Posterior cingulate gyrus (tissue), 11 donors: ENCODE results near the gene FITM1.
A peak's percentile ranks its signal among the peaks of the same experiment; 100 is the strongest.

Experiments
- DNase-seq, 10 donors: peaks; one replicate each; pipeline versions ENCODE4 v3.0.0 to v3.0.0-alpha.2; 2020 to 2021; ENCODE audit warnings: mixed read lengths in 3 of 10
- intact Hi-C: fragments of 100-400 bp; cut with DNase I; formaldehyde crosslinking; loops from one replicate; pipeline ENCODE4 v1.15.1; 2023

Gene FITM1

DNA sequence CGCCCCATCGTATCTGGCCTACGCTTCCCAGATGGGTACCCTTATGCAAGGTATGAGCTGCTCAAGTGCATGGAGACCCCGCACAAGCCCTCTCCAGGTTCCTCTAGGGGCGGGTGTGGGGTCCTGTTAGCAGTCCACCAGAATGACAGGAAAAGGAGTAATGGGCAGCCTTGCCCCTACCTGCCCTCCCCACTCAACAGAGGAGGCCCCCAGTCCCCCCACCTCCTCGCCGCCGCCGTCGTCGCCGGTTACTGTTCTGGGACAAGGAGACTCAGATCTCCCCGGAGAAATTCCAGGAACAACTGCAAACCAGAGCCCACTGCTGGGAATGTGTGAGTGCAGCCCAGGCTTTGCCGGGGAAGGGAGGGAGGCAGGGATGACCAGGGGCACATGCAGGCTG is 47.4 kb downstream of the FITM1 start:
- intact Hi-C loops: no loop called here

DNA sequence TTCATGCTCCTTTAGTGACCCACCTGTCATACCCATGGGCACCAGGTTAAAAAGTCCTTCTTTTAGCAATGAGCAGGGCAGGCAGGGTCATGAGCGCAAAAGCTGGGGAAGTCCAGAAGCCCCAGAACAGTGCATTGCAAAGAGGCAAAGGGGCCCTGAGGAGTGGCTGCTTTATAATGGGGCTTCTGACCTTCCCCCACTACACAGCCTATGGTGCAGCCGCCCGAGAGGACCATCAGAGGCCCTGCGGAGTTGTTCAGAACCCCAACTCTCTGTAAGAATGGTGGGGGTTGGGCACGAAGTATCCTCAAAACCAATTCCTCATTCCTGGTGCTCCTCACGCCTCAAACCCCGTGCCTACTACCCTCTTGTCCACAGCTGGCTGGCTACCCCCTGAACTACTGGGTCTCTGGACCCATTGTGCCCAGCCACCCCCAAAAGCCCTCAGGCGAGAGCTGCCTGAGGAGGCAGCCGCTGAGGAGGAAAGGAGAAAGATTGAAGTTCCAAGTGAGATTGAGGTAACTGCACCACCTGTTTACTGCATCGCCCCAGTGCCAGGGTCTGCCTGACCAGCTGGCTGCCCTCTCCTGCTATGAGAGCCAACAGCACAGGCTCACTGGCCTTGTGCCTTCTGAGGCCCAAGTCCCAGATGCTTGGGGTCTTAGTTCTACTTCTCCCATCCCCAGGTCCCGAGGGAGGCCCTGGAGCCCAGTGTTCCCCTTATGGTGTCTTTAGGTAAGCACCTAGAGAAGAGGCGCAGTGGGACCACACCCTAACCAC is 48.1 kb downstream of the FITM1 start:
- peak in 1 of 10 donors; percentile 19 for DNase-seq
- intact Hi-C loops: no loop called here

More for the DNA sequence above, 47.4 kb downstream of the FITM1 start:
- DNase-seq: peak in 1 of 10 donors; percentile 46

DNA sequence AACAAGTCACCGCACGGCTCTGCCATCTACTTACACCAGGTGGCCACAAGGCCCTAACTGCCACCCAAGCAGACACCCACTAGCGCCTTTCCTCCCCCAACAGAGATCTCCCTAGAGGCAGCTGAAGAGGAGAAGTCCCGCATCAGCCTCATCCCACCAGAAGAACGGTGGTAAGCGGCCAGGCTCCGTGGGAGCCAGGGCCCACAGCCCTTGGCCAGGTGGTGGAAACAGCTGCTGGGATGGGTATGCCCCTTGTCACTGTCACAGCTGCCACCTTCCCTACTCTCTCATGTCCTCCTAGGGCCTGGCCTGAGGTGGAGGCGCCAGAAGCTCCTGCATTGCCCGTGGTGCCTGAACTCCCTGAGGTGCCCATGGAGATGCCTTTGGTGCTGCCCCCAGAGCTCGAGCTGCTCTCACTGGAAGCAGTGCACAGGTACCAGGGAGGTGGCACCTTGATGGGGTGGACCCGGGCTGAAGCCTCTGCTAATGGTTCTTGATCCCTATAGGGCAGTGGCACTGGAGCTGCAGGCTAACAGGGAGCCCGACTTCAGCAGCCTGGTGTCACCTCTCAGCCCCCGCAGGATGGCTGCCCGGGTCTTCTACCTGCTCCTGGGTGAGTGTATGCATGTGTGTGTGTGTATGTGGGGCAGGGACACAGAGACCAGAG is 49.0 kb downstream of the FITM1 start:
- DNase-seq: peak in 1 of 10 donors; percentile 67
- intact Hi-C loops: no loop called here

DNA sequence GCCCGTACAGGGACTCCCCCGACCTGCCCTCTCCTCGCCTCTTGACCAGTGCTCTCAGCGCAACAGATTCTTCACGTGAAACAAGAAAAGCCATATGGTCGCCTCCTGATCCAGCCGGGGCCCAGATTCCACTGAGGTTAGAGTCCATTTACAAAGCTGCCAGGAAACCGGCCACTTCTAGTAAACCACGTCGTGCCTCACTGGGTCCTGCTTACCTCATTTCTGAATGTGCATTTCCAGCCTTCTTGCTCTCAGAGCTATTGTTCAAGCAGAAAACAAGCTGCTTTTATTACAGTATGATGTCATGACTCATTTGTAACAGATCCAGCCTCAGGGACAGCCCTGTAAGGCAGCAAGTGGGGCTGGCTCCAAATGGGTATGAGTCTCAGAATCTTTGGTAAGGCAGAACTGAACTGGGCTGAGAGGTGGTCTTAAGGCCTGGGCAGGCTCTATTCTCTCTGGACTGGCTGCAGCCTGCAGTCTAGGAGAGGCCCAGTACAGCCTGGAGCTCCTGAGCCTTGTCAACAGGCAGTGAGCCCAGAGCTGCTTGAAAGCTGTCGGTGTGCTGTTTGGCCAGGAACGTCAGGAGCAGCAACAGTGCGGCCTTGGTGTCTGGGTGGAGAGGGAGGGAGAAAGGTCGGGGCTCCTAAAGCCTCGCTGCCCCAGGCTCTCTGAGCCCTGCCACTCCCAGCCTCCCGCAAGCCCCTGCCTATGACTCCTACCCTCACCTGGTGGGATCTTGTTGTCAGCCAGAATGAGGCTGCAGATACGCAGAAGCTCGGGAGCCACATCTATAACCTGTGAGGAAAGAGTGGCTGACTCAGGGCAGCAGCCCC is 49.7 kb downstream of the FITM1 start:
- intact Hi-C loops: no loop called here
- DNase-seq: peak in 2 of 10 donors; percentile 23 to 70

DNA sequence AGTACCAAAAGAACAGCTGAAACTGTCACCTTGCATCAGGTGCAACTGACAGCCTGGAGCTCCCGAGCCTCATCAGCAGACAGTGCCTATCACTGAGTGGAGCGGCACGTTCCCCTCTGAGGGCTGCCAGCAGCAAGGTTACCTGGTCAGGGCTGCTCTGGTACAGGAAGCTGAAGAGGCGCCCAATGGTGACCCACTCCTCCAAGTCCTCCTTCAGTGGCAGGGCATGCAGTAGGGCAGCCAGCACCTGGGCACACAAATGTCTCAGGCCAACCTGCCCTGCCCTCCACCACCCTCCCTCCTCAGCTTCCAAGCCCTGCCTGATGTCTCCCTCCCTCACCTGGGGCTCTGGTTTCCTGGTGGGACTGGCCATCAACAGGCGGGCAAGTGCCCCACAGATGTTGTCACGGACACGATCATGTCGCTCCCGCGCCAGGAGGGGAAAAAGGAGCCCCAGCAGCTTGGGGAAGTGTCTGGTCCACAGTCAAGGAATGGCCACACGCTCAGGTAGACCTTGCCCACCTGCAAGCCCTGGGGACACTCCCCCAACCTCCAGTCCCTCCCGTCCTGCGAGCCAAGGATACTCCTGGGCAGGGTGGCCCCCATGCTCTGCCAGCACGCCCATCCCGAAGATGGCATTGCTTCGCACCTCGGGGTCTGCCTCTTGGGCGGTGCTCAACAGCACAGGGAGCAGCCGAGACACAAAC is 51.1 kb downstream of the FITM1 start:
- peak in 2 of 10 donors; percentile 49 to 77 for DNase-seq

More for the DNA sequence above, 51.1 kb downstream of the FITM1 start:
- intact Hi-C loops: no loop called here
